OCI-LY3 (cell line): ENCODE measurements around the gene TRDN.

Source experiments
- EZH2phosphoT487 ChIP-seq: fragments of 200-600 bp; shearing (Covaris generic); IDR thresholded peaks from 2 replicates; pipeline ENCODE4 v1.6.1; 2018; ENCODE audit warnings: antibody characterized with exemption, mixed run types, low read depth
- TF ChIP-seq, protein P1 (sequence below): fragments of 200-600, 300-600 bp; sonication (generic); IDR thresholded peaks from 2 replicates; pipeline ENCODE4 v1.5.1; 2014; ENCODE audit warnings: antibody characterized with exemption, low read length, low read depth

DNA sequence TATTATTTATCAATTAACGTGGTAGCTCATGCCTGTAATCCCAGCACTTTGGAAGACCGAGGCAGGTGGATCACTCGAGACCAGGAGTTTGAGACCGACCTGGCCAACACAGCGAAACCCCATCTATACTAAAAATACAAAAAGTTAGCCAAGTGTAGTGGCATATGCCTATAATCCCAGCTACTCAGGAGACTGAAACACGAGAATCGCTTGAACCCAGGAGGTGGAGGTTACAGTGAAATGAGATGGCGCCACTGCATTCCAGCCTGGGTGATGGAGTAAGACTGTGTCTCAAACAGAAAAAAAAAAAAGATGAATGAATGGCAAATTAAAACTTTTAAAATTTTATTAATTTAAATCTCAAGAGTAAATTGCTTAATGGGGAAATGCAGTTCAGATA lies 341.1 kb downstream of the TRDN start:
- TF ChIP-seq, protein P1, sequence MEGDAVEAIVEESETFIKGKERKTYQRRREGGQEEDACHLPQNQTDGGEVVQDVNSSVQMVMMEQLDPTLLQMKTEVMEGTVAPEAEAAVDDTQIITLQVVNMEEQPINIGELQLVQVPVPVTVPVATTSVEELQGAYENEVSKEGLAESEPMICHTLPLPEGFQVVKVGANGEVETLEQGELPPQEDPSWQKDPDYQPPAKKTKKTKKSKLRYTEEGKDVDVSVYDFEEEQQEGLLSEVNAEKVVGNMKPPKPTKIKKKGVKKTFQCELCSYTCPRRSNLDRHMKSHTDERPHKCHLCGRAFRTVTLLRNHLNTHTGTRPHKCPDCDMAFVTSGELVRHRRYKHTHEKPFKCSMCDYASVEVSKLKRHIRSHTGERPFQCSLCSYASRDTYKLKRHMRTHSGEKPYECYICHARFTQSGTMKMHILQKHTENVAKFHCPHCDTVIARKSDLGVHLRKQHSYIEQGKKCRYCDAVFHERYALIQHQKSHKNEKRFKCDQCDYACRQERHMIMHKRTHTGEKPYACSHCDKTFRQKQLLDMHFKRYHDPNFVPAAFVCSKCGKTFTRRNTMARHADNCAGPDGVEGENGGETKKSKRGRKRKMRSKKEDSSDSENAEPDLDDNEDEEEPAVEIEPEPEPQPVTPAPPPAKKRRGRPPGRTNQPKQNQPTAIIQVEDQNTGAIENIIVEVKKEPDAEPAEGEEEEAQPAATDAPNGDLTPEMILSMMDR, result no peak
- TF ChIP-seq EZH2phosphoT487, result no peak
